ENCODE measurements around the gene CDCA4. TPM values are rescaled to one million over a fixed set of nuclear protein-coding genes. Genes with fewer than 3 reads are reported as not detected.

CDCA4 gene
- total RNA-seq, 1 experiment from 2014 or later, result 41.4 TPM

DNA sequence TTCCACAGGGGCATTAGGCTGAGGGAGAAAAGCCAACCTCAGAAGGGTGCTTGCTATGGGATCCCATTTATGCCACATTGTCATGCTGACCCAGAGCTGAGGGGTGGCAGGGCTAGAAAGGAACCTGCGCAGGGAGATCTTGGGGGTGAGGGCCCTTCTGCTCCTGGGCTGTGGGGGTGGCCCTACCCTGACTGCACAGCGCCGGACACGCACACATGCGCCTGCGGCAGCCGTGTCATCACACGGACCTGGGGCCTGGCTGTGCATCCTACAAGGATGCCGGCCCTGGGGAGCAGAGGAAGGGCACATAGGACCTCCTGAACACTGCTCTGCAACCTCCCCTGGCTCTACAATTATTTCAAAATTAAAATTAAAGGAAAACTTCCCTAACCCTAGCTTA is 6.9 kb downstream of the CDCA4 start:
- DNase-seq, result no peak
- H3K36me3 ChIP-seq (ENCODE audit: control insufficient read depth, insufficient read depth, low read length), result peaks cover 3% of the 10 kb centered on the region
- POLR2A ChIA-PET, result no interaction called here
- H3K9me3 Mint-ChIP-seq (ENCODE audit: unreplicated experiment), result no peaks in the 10 kb centered on the region
- peaks cover 11% of the 10 kb centered on the region for H3K4me1 Mint-ChIP-seq (ENCODE audit: low read depth, unreplicated experiment)
- TF ChIP-seq, protein P1, sequence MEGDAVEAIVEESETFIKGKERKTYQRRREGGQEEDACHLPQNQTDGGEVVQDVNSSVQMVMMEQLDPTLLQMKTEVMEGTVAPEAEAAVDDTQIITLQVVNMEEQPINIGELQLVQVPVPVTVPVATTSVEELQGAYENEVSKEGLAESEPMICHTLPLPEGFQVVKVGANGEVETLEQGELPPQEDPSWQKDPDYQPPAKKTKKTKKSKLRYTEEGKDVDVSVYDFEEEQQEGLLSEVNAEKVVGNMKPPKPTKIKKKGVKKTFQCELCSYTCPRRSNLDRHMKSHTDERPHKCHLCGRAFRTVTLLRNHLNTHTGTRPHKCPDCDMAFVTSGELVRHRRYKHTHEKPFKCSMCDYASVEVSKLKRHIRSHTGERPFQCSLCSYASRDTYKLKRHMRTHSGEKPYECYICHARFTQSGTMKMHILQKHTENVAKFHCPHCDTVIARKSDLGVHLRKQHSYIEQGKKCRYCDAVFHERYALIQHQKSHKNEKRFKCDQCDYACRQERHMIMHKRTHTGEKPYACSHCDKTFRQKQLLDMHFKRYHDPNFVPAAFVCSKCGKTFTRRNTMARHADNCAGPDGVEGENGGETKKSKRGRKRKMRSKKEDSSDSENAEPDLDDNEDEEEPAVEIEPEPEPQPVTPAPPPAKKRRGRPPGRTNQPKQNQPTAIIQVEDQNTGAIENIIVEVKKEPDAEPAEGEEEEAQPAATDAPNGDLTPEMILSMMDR (IDR thresholded peaks at IDR 0.05; ENCODE audit: insufficient read depth in 1 of 2, low read depth in 1 of 2, low read length in 1 of 2, severe bottlenecking in 1 of 2, unreplicated experiment in 1 of 2), result no peak
- H3K27ac Mint-ChIP-seq (ENCODE audit: unreplicated experiment), result no peak overlapping the region
- peaks cover 52% of the 10 kb centered on the region for H3K36me3 Mint-ChIP-seq (ENCODE audit: insufficient read depth, unreplicated experiment)
- no peaks in the 10 kb centered on the region for H3K27me3 Mint-ChIP-seq (ENCODE audit: insufficient read depth, unreplicated experiment)
- BruUV-seq (replicated peaks), result no TSS peak
- no peak overlapping the region for H3K4me3 ChIP-seq (ENCODE audit: low read depth, low read length)
- CTCF ChIA-PET, result no interaction called here
- no peaks in the 10 kb centered on the region for H3K9me3 ChIP-seq
- no peak overlapping the region for H3K4me3 Mint-ChIP-seq (ENCODE audit: unreplicated experiment)
- H3K27me3 ChIP-seq (replicated peaks; ENCODE audit: control insufficient read depth, insufficient read depth, low read length), result no peaks in the 10 kb centered on the region
- intact Hi-C loops (cut with micrococcal nuclease; ENCODE audit: unreplicated experiment), result no loop called here
- peaks cover 7% of the 10 kb centered on the region; the same call in 1 of the 2 replicates for H3K4me1 ChIP-seq

DNA sequence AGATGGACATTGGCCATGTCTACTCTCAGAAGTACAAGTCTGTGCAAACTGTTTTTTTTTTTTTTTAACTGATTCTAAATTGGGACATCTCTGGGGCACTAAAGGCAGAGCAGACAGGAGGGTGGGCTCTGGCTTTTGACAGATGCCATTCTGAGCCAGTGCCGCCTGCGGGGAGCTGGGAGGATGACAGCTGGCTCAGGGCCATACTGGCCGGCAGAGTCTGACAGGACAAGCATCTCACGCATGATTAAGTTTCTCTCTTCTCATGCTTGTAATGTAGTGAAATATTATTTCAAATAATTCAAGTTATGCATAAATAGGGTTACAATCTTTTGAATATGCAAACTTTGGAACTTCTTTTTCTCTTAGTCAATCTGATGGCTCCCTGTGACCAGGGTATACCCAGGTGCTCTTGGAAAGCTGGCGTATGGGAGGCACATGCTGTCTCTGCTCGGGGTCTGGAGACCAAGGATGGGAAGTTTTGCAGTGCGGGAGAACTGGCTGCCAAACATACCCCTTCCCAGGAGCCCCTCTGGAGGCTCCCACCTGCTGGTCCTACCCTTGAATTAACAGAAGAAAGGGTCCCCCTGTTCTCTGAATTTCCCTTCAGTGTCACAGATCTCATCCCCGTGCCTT is 7.6 kb downstream of the CDCA4 start:
- H3K27me3 ChIP-seq (replicated peaks; ENCODE audit: control insufficient read depth, insufficient read depth, low read length), result no peaks in the 10 kb centered on the region
- Mint-ChIP-seq H3K4me1 (ENCODE audit: low read depth, unreplicated experiment) (peaks cover 11% of the 10 kb centered on the region), H3K36me3 (ENCODE audit: insufficient read depth, unreplicated experiment) (peaks cover 48% of the 10 kb centered on the region), H3K27me3 (ENCODE audit: insufficient read depth, unreplicated experiment) (no peaks in the 10 kb centered on the region), H3K9me3 (ENCODE audit: unreplicated experiment) (no peaks in the 10 kb centered on the region), H3K27ac (ENCODE audit: unreplicated experiment) (no peak overlapping the region), H3K4me3 (ENCODE audit: unreplicated experiment) (no peak overlapping the region)
- H3K9me3 ChIP-seq, result no peaks in the 10 kb centered on the region
- H3K4me3 ChIP-seq (ENCODE audit: low read depth, low read length), result no peak overlapping the region
- ChIA-PET CTCF (no interaction called here), POLR2A (no interaction called here)
- H3K4me1 ChIP-seq, result peaks cover 1% of the 10 kb centered on the region; the same call in 1 of the 2 replicates
- no peak for DNase-seq
- intact Hi-C loops (cut with micrococcal nuclease; ENCODE audit: unreplicated experiment), result no loop called here
- peaks cover 3% of the 10 kb centered on the region for H3K36me3 ChIP-seq (ENCODE audit: control insufficient read depth, insufficient read depth, low read length)
- TF ChIP-seq, protein P1 (IDR thresholded peaks at IDR 0.05; ENCODE audit: insufficient read depth in 1 of 2, low read depth in 1 of 2, low read length in 1 of 2, severe bottlenecking in 1 of 2, unreplicated experiment in 1 of 2), result no peak
- BruUV-seq (replicated peaks), result no TSS peak

DNA sequence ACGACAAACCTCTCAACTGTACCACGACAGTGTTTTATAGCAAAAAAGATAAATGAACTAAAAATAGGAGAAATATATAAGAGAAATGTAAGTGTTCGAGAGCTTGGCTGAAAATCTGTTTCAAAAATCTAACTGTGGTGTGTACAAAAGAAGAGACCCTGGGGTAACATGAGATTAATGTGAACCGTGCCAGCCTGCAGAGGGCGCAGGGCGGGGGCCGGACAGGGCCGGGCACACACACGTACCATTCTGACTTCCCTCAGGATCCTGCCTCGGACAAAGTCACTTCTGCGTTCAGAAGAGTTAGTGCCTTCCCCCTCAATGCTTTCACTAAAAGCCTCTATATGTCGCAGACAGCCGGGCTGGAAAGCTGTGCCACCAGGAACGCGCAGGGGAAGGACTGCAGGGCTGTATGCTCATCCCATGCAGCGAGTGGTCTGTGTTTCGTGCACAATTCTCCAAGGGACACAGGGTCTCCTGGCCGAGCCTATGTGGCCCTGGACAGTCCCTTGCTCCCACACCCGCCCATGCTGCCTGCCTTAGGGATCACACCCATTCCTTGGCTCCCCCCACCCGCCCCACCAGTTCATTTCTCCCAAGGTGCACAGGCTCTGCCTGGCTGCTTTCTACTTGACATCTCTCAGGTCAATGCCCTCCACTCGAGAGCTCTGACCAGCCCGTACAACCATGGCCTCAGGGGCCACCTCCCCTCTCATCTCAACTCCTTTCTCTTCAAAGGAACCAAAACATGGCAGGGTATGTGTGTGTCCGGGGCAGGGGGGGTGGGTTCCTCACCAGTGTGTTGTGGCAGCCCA is 8.5 kb downstream of the CDCA4 start:
- H3K4me1 ChIP-seq, result no peaks in the 10 kb centered on the region
- H3K36me3 ChIP-seq (ENCODE audit: control insufficient read depth, insufficient read depth, low read length), result peaks cover 3% of the 10 kb centered on the region
- H3K9me3 ChIP-seq, result no peaks in the 10 kb centered on the region
- no peaks in the 10 kb centered on the region for H3K9me3 Mint-ChIP-seq (ENCODE audit: unreplicated experiment)
- intact Hi-C loops (cut with micrococcal nuclease; ENCODE audit: unreplicated experiment), result no loop called here
- peaks cover 50% of the 10 kb centered on the region for H3K36me3 Mint-ChIP-seq (ENCODE audit: insufficient read depth, unreplicated experiment)
- no peak overlapping the region for H3K4me3 Mint-ChIP-seq (ENCODE audit: unreplicated experiment)
- no peak overlapping the region for H3K27ac Mint-ChIP-seq (ENCODE audit: unreplicated experiment)
- BruUV-seq (replicated peaks), result no TSS peak
- no peaks in the 10 kb centered on the region for H3K27me3 Mint-ChIP-seq (ENCODE audit: insufficient read depth, unreplicated experiment)
- no peak for DNase-seq
- ChIA-PET POLR2A (no interaction called here), CTCF (no interaction called here)
- H3K27me3 ChIP-seq (replicated peaks; ENCODE audit: control insufficient read depth, insufficient read depth, low read length), result no peaks in the 10 kb centered on the region
- H3K4me1 Mint-ChIP-seq (ENCODE audit: low read depth, unreplicated experiment), result peaks cover 11% of the 10 kb centered on the region
- TF ChIP-seq, protein P1 (IDR thresholded peaks at IDR 0.05; ENCODE audit: insufficient read depth in 1 of 2, low read depth in 1 of 2, low read length in 1 of 2, severe bottlenecking in 1 of 2, unreplicated experiment in 1 of 2), result no peak
- no peak overlapping the region for H3K4me3 ChIP-seq (ENCODE audit: low read depth, low read length)
